Renal cortex interstitium (tissue), 11 donors: ENCODE results near the gene ADISSP. TPM values are rescaled to one million over a fixed set of nuclear protein-coding genes. Genes with fewer than 3 reads are reported as not detected.

ENCODE experiments used
- DNase-seq, 11 donors: peaks; one replicate each; pipeline ENCODE4 v3.0.0-alpha.2; 2013; ENCODE audit warnings: low read depth in 9 of 11, low spot score in 4 of 11; ENCODE audit errors: extremely low read depth in 1 of 11
- polyA plus RNA-seq, 3 donors: library from polyadenylated mRNA; unstranded; fragments of 120-200 nt; gene quantifications; one replicate each; pipeline ENCODE4 v1.2.1, GENCODE V29; 2013; ENCODE audit not compliant: insufficient read length in 3 of 3

Gene ADISSP
- polyA plus RNA-seq, 3 donors: 17.4 to 28.4 (median 26.6) TPM

GRCh38 chr20:3765171-3765882 lies 2.2 kb downstream of the ADISSP start:
- DNase-seq: no peak

DNA sequence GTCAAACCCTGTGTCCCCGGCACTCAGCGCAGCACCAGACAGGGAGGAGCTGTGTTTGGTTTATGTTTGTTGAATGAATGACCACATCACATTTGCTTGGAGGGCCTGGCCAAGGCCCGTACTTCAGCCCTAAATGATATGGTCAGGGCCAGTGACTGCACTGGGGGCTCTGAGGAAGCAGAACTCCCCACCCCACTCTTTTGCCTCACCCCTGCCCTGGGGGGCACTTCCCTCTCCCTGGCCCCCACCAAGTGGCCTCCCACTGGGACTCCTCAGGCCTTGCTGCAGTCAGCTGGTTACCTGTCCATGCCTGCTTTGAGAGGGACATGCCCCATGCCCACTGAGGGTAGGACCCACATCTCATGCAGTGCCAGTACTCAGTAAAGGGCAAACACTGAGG lies 2.9 kb downstream of the ADISSP start:
- DNase-seq: no peak

DNA sequence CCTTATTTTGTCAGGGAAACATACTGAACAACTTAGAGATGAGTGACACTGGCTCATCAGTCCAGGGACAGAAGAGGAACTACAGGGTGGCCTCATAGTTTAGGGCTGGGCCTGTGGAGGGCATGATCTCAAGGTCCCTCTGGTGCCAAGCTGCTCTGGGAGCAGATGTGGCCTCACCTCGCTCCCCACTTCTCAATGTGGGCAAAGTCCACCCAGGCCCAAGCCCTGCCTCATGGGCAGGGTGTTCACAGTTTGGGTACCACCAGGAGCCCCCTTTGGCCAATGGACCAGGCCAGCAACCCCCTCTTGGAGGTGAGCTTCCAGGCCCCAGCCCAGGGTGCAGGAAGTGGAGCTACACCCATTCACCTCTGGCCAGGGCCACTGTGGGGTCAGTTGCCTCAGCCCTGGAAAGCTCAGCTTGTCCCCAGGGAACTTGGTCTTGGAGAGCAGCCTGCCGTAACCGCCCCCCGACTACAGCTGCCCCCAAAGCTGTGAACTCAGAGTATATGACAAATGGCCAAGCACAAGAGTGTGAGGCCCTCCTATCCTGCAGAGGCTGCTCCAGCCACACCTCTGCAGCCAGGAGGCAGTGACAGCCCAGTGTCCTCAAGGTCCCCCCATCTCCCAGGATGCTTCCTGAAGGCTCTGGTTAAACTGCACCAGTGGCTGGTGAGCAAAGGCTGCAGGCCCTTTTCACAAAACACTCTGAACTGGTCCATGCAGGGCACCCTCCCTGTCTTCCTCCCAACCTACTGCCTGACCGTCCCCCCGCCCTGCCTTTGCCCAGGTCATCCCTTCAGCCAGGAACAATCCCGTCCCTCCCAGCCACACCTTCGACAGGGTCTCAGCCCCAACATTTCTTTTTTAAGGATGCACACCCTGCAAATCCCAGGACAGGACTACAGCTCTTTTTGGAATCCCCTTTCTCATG lies 3.6 kb downstream of the ADISSP start:
- DNase-seq: no peak

DNA sequence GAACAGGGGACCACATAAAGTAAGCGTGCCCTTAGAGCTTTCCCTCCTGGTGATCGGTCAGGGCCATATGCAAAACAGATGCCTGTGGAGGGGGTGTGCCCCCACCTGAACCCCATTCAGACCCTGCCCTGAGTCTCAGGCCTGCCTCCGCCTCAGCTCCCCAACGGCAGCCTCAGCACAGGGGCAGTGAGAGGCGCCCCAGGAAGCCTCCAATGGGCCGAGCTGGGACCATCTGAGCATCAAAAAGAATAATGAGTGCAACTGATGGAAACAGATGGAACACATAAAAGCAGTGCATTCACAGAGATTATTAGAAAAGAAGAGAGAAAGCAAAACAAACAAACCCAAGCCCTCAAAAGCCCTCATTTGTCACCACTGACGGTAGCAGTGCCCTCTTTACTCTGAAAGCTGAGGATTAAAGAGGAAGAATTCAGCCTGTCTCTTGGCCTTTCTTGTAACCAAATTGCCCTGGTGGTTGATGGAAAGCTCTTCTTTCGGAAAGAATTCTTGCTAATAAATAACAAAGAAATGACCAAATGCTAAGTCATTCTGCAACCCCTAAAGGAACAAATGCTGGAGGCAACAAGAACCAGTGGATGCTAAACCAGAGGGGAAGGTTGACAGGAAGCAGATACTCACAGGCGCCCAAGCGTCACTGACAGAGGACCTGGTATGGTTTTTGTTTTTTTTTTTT lies 6.8 kb downstream of the ADISSP start:
- peak in 3 of 11 donors; percentile 64 to 72 (median 67) for DNase-seq

DNA sequence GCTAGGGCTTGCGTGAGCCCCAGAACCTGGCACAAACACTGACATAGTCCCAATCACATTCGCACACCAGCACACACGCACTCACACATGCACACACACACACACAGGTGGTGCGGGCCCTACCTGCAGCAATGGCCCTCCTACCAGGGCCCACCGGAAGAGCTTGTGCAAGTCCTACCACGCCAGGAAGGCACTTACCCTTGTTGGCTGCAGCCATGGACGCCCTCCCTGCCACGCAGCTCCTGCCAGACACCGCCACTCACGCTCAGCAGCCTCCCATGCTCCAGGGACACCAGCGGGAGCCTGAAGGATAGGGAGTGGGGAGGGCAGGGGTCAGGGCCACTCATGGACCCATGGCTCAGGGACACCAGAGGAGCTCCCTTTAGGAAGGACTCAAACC lies 7.7 kb downstream of the ADISSP start:
- DNase-seq: no peak

- DNase-seq: no peak
These were observed 8.2 kb downstream of the ADISSP start for GRCh38 chr20:3759316-3759823.

GRCh38 chr20:3758566-3758965 lies 9.0 kb downstream of the ADISSP start:
- no peak for DNase-seq

DNA sequence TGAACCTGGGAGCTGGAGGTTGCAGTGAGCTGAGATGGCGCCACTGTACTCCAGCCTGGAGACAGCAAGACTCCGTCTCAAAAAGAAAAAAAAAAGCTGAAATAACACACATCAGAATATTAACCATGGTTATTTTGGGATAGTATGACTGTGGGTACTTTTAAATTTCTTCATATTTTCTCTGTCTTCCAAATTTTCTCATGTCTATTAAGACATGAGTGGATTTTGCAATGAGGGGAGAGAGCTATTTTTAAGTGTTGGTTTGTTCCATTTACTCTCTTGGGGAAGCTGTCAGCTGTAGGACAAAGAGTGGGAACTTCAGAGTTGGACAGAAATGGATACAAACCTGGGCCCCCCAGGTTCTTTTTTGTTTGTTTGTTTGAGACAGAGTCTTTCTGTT lies 10.3 kb downstream of the ADISSP start:
- DNase-seq: no peak

- no peak for DNase-seq
These were observed 11.6 kb downstream of the ADISSP start for GRCh38 chr20:3755814-3756480.

DNA sequence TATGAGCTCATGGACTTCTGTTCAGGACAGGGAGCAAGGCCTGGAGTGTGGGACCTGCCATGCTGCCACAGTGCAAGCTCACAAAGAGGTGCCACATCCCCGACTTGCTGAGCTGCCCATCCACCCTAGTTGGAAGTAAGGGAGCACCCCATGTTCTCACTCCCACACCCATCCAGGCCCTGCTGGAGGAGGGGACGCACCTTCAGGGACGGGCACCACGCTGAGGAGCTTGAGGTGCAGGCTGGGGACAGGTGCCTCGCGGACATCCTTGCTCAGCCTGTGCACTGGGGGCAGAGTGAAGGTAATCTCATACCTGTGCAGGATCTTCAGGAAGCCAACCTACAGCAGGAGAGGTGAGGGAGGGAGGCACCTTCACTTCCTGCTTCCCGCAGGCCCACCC lies 12.3 kb downstream of the ADISSP start:
- DNase-seq: no peak

- DNase-seq: no peak
These were observed 13.3 kb downstream of the ADISSP start for GRCh38 chr20:3754276-3754630.

GRCh38 chr20:3753501-3754275 lies 13.9 kb downstream of the ADISSP start:
- no peak for DNase-seq

DNA sequence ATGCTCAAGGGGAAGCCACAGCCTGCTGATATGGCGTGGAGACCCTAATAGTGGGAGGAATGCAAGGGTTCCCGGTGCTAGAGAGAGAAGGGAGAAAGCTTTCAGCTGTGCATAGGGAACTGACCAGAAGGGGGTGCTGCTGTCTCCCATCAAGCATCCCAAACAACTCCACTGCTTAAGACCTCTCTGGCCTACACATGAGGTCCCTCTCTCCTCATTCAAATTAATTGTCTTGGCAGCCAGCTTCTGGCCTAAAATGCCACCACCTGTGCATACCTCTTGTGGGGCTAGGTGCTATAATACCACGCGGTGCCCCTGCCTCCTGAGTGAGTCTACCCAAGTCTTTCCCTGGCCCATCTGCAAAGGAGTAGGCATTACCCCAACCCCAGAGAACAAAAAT lies 14.5 kb downstream of the ADISSP start:
- no peak for DNase-seq

DNA sequence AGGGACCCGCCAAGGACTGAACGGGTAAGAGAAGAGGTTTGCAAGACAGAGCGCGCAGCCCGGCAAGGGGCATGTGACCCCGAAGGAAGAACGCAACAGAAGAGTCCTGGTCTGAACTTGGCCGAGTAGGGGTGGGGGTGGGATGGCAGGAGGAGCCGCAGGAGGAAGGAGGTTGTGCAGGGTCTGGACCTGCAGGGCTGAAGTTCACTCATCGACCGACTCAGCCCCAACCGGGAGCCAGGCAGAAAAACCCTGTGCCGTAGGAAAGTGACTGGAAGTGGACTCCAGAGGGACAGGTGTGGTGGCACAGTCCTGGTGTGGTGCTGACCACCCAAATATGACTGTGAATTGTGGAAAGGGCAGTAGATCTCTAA lies 15.2 kb downstream of the ADISSP start:
- DNase-seq: no peak

- no peak for DNase-seq
These were observed 15.7 kb downstream of the ADISSP start for GRCh38 chr20:3751675-3752385.

DNA sequence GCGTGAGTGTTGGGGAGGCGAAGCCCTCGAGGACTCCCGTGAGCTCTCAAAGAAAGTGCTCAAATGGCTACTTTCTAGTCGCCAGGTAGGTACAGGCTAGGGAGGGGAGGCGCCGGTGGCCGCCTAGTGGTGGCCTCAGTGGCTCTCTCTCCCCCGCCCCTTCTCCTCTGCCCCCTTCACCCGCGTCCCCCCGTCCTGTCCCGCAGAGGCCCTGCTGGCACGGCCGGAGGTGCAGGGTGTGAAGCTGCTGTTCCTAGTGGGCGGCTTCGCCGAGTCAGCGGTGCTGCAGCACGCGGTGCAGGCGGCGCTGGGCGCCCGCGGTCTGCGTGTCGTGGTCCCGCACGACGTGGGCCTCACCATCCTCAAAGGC lies 16.3 kb downstream of the ADISSP start:
- no peak for DNase-seq

DNA sequence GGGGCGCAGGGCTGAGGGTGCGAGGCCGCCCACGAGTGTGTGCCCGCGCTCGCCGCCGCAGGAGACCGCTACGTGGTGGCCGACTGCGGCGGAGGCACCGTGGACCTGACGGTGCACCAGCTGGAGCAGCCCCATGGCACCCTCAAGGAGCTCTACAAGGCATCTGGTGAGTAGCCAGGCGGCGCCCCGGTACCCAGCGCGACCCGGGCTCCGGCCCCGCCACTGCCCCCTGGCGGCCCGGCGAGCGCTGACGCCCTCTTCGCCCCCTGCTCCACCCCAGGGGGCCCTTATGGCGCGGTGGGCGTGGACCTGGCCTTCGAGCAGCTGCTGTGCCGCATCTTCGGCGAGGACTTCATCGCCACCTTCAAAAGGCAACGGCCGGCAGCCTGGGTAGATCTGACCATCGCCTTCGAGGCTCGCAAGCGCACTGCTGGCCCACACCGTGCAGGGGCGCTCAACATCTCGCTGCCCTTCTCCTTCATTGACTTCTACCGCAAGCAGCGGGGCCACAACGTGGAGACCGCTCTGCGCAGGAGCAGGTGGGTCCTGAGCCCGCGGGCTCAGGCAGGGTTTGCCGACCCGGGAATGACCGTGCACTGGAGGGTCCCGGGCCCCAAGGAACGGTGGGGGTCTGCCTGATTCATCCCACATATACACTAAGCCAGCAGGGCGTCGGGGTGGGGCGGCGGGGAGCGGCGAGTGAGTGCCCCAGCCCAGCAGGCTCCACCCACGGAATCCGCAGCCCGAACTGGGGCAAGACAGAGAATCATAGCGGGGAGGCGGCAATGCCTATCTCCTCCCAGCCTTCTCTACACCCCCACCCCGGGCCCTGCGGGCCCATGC lies 17.6 kb downstream of the ADISSP start:
- no peak for DNase-seq
